MM.1S (cell line): ENCODE data around the gene TET1.

Experiments
- EZH2 ChIP-seq: fragments of 300-600 bp; sonication (generic); optimal IDR thresholded peaks from 2 replicates; pipeline ENCODE3; 2017; ENCODE audit warnings: low read depth, mild to moderate bottlenecking, antibody characterized with exemption, low read length, mixed read lengths
- EZH2phosphoT487 ChIP-seq: fragments of 300-600 bp; sonication (generic); IDR thresholded peaks from 2 replicates; pipeline ENCODE4 v1.6.1; 2018; ENCODE audit warnings: antibody characterized with exemption, low read length
- TF ChIP-seq, protein P1 (sequence below): fragments of 300-600 bp; sonication (generic); IDR thresholded peaks from 2 replicates; pipeline ENCODE4 v1.5.1; 2016; ENCODE audit warnings: antibody characterized with exemption, low read length, mixed read lengths

DNA sequence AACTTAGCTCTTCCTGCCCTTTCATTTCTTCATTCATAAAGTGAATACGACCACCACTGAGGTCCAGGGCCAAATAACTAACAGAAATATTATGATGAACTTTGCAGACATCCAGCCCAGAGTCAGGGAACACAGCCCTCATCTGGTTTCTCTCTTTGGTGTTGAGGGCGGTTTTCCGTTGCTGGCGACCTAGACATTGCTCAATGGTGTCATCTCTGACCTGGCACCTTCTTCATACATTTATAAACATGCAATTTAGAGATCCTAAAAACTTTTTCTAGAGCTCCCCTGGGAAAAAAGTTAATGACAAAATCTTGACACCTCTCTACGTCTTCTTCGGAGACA, 324 bp upstream of the TET1 start:
- TF ChIP-seq, protein P1, sequence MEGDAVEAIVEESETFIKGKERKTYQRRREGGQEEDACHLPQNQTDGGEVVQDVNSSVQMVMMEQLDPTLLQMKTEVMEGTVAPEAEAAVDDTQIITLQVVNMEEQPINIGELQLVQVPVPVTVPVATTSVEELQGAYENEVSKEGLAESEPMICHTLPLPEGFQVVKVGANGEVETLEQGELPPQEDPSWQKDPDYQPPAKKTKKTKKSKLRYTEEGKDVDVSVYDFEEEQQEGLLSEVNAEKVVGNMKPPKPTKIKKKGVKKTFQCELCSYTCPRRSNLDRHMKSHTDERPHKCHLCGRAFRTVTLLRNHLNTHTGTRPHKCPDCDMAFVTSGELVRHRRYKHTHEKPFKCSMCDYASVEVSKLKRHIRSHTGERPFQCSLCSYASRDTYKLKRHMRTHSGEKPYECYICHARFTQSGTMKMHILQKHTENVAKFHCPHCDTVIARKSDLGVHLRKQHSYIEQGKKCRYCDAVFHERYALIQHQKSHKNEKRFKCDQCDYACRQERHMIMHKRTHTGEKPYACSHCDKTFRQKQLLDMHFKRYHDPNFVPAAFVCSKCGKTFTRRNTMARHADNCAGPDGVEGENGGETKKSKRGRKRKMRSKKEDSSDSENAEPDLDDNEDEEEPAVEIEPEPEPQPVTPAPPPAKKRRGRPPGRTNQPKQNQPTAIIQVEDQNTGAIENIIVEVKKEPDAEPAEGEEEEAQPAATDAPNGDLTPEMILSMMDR: no peak
- TF ChIP-seq EZH2phosphoT487 (no peak), EZH2 (no peak)
